Fibroblast of pulmonary artery (primary cell): ENCODE measurements around the gene JAG2.

Source experiments
- DNase-seq: peaks from one replicate; pipeline ENCODE4 v3.0.0-alpha.2; 2010; ENCODE audit warnings: low read depth
- H3K4me3 ChIP-seq: replicated peaks from 2 replicates; pipeline ENCODE4 v1.5.1; 2011; ENCODE audit warnings: low read depth, mild to moderate bottlenecking, control low read depth, low read length, moderate library complexity
- TF ChIP-seq, protein P1 (sequence below): IDR thresholded peaks from 2 replicates; pipeline ENCODE4 v1.5.1; 2011; ENCODE audit warnings: mild to moderate bottlenecking, control low read depth, low read length, inconsistent platforms; ENCODE audit errors: missing control alignments

The JAG2 gene

GRCh38 chr14:105124823-105125222 lies 43.8 kb downstream of the JAG2 start:
- TF ChIP-seq, protein P1, sequence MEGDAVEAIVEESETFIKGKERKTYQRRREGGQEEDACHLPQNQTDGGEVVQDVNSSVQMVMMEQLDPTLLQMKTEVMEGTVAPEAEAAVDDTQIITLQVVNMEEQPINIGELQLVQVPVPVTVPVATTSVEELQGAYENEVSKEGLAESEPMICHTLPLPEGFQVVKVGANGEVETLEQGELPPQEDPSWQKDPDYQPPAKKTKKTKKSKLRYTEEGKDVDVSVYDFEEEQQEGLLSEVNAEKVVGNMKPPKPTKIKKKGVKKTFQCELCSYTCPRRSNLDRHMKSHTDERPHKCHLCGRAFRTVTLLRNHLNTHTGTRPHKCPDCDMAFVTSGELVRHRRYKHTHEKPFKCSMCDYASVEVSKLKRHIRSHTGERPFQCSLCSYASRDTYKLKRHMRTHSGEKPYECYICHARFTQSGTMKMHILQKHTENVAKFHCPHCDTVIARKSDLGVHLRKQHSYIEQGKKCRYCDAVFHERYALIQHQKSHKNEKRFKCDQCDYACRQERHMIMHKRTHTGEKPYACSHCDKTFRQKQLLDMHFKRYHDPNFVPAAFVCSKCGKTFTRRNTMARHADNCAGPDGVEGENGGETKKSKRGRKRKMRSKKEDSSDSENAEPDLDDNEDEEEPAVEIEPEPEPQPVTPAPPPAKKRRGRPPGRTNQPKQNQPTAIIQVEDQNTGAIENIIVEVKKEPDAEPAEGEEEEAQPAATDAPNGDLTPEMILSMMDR: no peak
- DNase-seq: no peak
- no peak overlapping the region for H3K4me3 ChIP-seq

GRCh38 chr14:105123981-105124765 lies 44.4 kb downstream of the JAG2 start:
- DNase-seq: no peak
- TF ChIP-seq, protein P1: no peak
- no peak overlapping the region for H3K4me3 ChIP-seq

GRCh38 chr14:105123064-105123665 lies 45.4 kb downstream of the JAG2 start:
- no peak for DNase-seq
- TF ChIP-seq, protein P1: no peak
- no peak overlapping the region for H3K4me3 ChIP-seq

GRCh38 chr14:105120056-105120455 lies 48.5 kb downstream of the JAG2 start:
- H3K4me3 ChIP-seq: no peak overlapping the region
- DNase-seq: no peak
- TF ChIP-seq, protein P1: no peak

- H3K4me3 ChIP-seq: no peak overlapping the region
- no peak for DNase-seq
- TF ChIP-seq, protein P1: no peak
Measured at GRCh38 chr14:105119408-105120025, 49.1 kb downstream of the JAG2 start.

DNA sequence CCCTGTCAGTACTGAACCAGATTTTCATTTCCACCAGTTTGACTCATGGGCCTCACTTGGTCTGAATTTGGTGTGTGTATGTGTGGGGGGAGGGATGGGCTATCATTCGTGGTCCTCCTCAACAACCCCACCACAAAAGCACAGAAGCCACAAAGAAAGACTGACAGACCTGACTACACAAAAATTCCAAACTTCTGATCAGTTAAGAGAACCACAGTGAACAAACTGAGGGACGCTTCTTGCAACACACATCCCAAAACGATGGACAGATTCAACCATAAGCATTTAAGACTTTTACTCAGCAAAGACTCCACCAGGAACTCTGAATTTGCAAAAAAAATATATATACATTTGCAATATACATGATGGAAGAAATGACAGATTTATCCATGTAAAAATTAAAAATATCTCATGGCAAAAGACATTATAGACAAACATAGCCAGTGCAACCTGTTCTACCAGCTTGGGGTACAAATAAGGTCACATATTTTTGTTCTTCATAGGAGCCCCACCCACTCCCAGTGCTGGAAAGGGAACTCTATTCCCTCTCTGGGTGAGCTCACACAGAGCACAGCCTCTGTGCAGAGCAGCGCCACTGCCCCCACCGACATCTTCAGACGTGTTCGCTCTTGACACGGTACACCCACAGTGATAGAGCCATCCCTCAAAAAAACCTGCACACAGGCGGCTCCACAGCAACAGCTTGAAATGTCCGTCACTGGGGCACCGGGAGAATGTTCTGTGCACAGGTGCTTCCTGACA lies 49.7 kb downstream of the JAG2 start:
- H3K4me3 ChIP-seq: no peak overlapping the region
- TF ChIP-seq, protein P1: no peak
- no peak for DNase-seq
